Measurements from ENCODE around the gene CNOT3.
"Not testable (repeated sequence)": the region's sequence is repeated elsewhere in the genome, so short reads cannot be mapped to it uniquely, and the experiment has no call there.

CNOT3 gene

DNA sequence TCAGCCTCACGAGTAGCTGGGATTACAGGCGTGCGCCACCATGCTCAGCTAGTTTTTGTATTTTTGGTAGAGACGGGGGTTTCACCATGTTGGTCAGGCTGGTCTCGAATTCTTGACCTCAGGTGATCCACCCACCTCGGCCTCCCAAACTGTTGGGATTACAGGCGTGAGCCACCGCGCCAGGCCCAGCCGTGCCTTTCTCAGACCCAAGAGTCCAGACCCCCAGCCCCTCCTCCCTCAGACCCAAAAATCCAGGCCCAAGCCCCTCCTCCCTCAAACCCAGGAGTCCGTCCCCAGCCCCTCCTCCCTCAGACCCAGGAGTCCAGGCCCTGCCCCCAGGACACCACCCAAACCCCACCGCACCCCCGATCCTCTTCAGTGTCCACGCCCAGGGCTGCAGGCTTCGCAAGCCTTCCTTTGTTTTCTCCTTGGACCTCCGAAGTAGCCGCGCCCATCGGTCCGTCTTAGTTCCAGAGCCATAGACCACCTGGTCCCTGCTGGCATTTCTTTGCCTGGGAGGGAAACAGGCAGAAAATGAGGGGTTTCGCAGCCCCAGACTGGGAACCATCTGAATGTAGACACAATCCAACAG is 31.7 kb downstream of the CNOT3 start:
- no peak for DNase-seq (ENCODE audit: low read depth)
- no peak for TF ChIP-seq POLR2A (IDR thresholded peaks at IDR 0.05; ENCODE audit: extremely low read depth, insufficient read length)
- TF ChIP-seq, protein P1, sequence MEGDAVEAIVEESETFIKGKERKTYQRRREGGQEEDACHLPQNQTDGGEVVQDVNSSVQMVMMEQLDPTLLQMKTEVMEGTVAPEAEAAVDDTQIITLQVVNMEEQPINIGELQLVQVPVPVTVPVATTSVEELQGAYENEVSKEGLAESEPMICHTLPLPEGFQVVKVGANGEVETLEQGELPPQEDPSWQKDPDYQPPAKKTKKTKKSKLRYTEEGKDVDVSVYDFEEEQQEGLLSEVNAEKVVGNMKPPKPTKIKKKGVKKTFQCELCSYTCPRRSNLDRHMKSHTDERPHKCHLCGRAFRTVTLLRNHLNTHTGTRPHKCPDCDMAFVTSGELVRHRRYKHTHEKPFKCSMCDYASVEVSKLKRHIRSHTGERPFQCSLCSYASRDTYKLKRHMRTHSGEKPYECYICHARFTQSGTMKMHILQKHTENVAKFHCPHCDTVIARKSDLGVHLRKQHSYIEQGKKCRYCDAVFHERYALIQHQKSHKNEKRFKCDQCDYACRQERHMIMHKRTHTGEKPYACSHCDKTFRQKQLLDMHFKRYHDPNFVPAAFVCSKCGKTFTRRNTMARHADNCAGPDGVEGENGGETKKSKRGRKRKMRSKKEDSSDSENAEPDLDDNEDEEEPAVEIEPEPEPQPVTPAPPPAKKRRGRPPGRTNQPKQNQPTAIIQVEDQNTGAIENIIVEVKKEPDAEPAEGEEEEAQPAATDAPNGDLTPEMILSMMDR (IDR thresholded peaks at IDR 0.05; ENCODE audit: low read depth, low read length), result no peak
- TF ChIP-seq, protein P2, sequence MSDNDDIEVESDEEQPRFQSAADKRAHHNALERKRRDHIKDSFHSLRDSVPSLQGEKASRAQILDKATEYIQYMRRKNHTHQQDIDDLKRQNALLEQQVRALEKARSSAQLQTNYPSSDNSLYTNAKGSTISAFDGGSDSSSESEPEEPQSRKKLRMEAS (IDR thresholded peaks at IDR 0.05; ENCODE audit: low read depth, low read length), result no peak
- TF ChIP-seq MYC (IDR thresholded peaks at IDR 0.05; ENCODE audit: low read depth, low read length), result no peak
- no peak overlapping the region for H3K4me3 ChIP-seq (ENCODE audit: low read depth, low read length)

DNA sequence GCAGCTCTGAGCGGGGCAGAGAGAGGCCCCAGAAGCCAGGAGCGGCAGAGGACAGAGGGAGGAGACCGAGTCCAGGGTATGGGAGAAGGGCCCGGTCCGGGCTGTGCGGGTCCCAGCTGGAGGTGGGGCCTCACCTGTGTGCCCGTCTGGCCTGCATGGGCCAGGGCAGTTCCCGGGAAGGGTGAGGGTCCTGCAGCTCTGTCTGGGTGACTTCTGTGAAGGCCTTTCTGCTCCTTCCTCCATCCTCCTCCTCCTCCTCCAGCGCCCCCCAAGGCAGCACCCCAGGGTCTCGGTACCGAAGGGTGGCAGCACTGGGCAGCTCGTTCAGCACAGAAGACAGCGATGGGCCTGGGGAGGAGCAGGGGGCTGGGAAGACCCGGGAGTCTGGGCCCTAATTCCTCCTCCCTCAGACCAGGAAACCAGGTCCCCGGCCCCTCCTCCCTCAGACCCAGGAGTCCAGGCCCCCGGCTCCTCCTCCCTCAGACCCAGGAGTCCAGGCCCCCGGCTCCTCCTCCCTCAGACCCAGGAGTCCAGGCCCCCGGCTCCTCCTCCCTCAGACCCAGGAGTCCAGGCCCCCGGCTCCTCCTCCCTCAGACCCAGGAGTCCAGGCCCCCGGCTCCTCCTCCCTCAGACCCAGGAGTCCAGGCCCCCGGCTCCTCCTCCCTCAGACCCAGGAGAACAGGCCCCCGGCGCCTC is 34.3 kb downstream of the CNOT3 start:
- not testable (repeated sequence) for DNase-seq (ENCODE audit: low read depth)

DNA sequence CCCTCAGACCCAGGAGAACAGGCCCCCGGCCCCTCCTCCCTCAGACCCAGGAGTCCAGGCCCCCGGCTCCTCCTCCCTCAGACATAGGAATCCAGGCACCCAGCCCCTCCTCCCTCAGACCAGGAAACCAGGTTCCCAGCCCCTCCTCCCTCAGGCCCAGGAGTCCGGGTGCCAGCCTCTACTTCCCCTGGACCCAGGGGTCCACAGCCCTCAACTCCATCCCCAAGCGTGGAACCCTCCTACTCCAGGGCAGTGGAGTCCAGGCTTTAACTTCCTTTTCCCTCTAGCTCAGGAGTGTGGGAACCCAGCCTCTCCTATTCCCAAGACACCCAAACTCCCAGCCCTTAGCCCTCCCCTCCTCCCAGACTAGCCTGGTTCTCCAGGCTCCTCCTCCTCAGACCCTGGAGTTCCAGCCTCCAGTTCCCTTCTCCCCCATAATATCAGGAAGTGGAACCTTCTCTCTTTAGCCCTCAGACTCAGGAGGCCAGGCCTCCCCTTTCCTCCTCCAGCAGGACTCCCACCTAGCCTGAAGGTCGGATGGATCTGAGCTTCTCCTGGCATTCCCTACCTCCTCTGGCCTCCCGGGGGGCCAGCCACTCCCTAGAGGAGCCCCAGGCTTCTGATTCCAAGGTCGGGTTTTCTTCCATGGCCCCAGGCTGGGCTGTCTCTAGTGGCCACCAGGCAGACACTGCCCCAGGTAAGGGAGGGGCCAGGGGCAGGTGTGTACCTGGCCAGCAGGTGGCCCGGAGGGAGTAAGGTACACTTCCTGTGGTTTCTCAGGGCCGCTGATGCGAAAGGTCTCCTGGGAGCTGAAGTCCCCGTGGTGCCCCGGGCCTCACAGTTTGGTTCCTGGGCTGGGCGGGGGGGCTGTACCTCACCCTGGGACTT is 35.2 kb downstream of the CNOT3 start, which contains the start of gene TMC4:
TSS of gene TMC4 (minus strand) at position 690 of the 888 bp plus-strand sequence. CDS start at position 647, 43 bp downstream.
- no peak within 1 kb of the TSS for H3K4me3 ChIP-seq (ENCODE audit: low read depth, low read length)
- TF ChIP-seq MYC (IDR thresholded peaks at IDR 0.05; ENCODE audit: low read depth, low read length) (no peak), POLR2A (IDR thresholded peaks at IDR 0.05; ENCODE audit: extremely low read depth, insufficient read length) (no peak)
- TF ChIP-seq, protein P2 (IDR thresholded peaks at IDR 0.05; ENCODE audit: low read depth, low read length), result no peak
- TF ChIP-seq, protein P1 (IDR thresholded peaks at IDR 0.05; ENCODE audit: low read depth, low read length), result no peak
- no peak for DNase-seq (ENCODE audit: low read depth)

More for the DNA sequence above, 34.3 kb downstream of the CNOT3 start:
- not testable (repeated sequence) for H3K4me3 ChIP-seq (ENCODE audit: low read depth, low read length)

GRCh38 chr19:54173359-54173699 is 35.8 kb downstream of the CNOT3 start:
- TF ChIP-seq, protein P1 (IDR thresholded peaks at IDR 0.05; ENCODE audit: low read depth, low read length), result no peak
- TF ChIP-seq, protein P2 (IDR thresholded peaks at IDR 0.05; ENCODE audit: low read depth, low read length), result no peak
- TF ChIP-seq POLR2A (IDR thresholded peaks at IDR 0.05; ENCODE audit: extremely low read depth, insufficient read length) (no peak), MYC (IDR thresholded peaks at IDR 0.05; ENCODE audit: low read depth, low read length) (no peak)
- no peak for DNase-seq (ENCODE audit: low read depth)
- no peak overlapping the region for H3K4me3 ChIP-seq (ENCODE audit: low read depth, low read length)

DNA sequence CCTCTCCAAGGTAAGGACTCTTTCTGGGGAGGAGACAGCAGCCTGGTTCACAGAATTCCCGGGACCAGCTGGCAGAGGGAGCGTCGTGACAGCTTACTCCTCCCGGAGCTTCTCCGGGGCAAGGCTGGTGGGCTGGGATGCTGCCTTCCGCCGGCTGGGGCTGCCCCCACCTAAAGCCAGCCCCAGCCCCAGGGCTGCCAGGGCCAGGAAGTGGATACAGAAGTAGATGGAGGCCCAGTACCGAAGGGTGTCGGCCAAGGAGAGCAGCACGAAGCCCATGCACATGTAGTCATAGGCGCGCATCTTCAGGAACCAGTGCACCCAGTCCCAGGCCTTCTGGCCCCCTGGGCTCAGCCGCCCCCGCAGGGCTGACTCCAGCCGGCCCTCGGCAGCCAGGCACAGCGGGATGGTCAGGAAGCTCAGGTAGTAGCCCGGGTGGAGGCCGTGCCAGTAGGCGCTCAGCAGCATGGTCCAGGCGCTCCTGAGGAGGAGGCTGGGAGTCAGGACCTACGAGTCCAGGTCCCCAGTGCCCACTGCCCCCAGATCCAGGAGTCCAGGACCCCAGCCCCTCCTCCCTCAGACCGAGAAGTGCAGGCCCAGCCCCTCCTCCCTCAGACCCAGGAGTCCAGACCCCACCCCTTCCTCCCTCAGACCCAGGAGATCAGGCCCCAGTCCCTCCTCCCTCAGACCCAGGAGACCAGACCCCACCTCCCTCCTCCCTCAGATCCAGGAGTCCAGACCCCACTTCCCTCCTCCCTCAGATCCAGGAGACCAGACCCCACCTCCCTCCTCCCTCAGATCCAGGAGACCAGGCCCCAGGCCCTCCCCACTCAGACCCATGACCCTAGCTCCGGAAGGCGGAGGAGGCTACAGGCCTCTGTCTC is 36.6 kb downstream of the CNOT3 start:
- DNase-seq (ENCODE audit: low read depth), result no peak
- no peak overlapping the region for H3K4me3 ChIP-seq (ENCODE audit: low read depth, low read length)
- TF ChIP-seq, protein P2 (IDR thresholded peaks at IDR 0.05; ENCODE audit: low read depth, low read length), result no peak
- no peak for TF ChIP-seq POLR2A (IDR thresholded peaks at IDR 0.05; ENCODE audit: extremely low read depth, insufficient read length)

DNA sequence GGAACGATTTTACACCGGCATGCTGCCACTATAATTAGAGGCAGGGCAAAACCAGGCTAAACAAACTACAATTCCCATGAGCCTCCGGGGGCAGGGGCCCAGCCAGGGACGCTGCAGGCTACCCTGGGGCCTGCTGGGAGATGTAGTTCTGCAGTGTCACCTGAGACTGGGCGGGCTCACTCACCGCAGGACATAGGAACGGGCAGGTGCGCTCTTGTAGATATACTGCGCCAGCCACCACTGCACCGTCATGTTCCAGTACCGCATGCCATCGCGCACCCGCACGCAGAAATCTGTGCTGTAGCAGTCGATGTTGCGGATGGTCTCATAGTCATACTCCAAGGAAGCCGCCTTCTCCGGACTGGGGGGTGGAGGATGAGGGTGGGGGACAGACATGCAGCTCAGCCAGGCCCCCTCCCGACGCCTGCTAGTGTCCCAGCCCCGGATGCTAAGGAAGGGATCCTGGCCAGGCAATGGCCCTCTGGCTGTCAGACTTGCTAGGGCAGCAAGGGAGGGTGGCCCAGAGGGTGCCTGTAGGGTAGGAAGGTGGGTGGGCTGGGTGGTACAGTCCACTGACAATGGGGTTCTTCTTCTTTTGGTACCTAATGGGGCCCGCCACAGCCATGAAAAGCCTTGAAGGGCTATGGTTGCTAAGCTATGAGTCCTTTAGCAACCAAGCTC is 41.2 kb downstream of the CNOT3 start:
- no peak for TF ChIP-seq POLR2A (IDR thresholded peaks at IDR 0.05; ENCODE audit: extremely low read depth, insufficient read length)
- TF ChIP-seq MYC (IDR thresholded peaks at IDR 0.05; ENCODE audit: low read depth, low read length), result no peak
- TF ChIP-seq, protein P1 (IDR thresholded peaks at IDR 0.05; ENCODE audit: low read depth, low read length), result no peak
- TF ChIP-seq, protein P2 (IDR thresholded peaks at IDR 0.05; ENCODE audit: low read depth, low read length), result no peak

More for the DNA sequence above, 41.2 kb downstream of the CNOT3 start:
- DNase-seq (ENCODE audit: low read depth), result no peak
- H3K4me3 ChIP-seq (ENCODE audit: low read depth, low read length), result no peak overlapping the region
